GM18508 (cell line): Measurements from ENCODE around the gene CDH10.
A peak's percentile ranks its signal among the peaks of the same experiment; 100 is the strongest.

Source experiments
- ATAC-seq: cut with Tn5 transposase; IDR thresholded peaks from one replicate; pipeline ENCODE4 v1.9.1; 2021; ENCODE audit warnings: moderate number of reproducible peaks; ENCODE audit not compliant: insufficient read depth, unreplicated experiment

The CDH10 gene

GRCh38 chr5:24644761-24645160 is at the start of gene CDH10:
Gene CDH10, minus strand, starts transcription at chr5:24644978. Its CDS starts 51,488 bp downstream, at chr5:24593490.
- ATAC-seq: no peak

- ATAC-seq: no peak
Observed at GRCh38 chr5:24693609-24694008, 48.8 kb upstream of the CDH10 start.

- no peak for ATAC-seq
Observed at GRCh38 chr5:24691074-24691473, 46.3 kb upstream of the CDH10 start.

GRCh38 chr5:24681106-24681505 is 36.3 kb upstream of the CDH10 start:
- no peak for ATAC-seq

GRCh38 chr5:24668050-24668449 is 23.3 kb upstream of the CDH10 start:
- no peak for ATAC-seq

- no peak for ATAC-seq
Observed at GRCh38 chr5:24649531-24649930, 4.8 kb upstream of the CDH10 start.

- ATAC-seq: no peak
Observed at GRCh38 chr5:24646915-24647314, 2.1 kb upstream of the CDH10 start.

GRCh38 chr5:24645483-24645882 is 705 bp upstream of the CDH10 start:
- no peak for ATAC-seq

GRCh38 chr5:24643880-24644279 is 898 bp downstream of the CDH10 start:
- ATAC-seq: no peak

GRCh38 chr5:24643156-24643555 is 1.6 kb downstream of the CDH10 start:
- ATAC-seq: no peak

GRCh38 chr5:24642022-24642421 is 2.8 kb downstream of the CDH10 start:
- no peak for ATAC-seq

- no peak for ATAC-seq
Observed at GRCh38 chr5:24635209-24635608, 9.6 kb downstream of the CDH10 start.

GRCh38 chr5:24633715-24634325 is 11.0 kb downstream of the CDH10 start:
- ATAC-seq: peak; percentile 48

GRCh38 chr5:24632353-24632752 is 12.4 kb downstream of the CDH10 start:
- no peak for ATAC-seq

GRCh38 chr5:24630918-24631317 is 13.9 kb downstream of the CDH10 start:
- no peak for ATAC-seq

GRCh38 chr5:24629798-24630197 is 15.0 kb downstream of the CDH10 start:
- ATAC-seq: no peak

GRCh38 chr5:24624872-24625271 is 19.9 kb downstream of the CDH10 start:
- no peak for ATAC-seq

GRCh38 chr5:24623624-24624023 is 21.2 kb downstream of the CDH10 start:
- ATAC-seq: no peak

GRCh38 chr5:24623031-24623430 is 21.7 kb downstream of the CDH10 start:
- no peak for ATAC-seq

- ATAC-seq: no peak
Observed at GRCh38 chr5:24621792-24622191, 23.0 kb downstream of the CDH10 start.

GRCh38 chr5:24616566-24616965 is 28.2 kb downstream of the CDH10 start:
- no peak for ATAC-seq

GRCh38 chr5:24615159-24615558 is 29.6 kb downstream of the CDH10 start:
- no peak for ATAC-seq

- ATAC-seq: no peak
Observed at GRCh38 chr5:24609706-24610105, 35.1 kb downstream of the CDH10 start.
